Fibroblast of lung (primary cell): ENCODE results near the gene FAM13A. TPM values are rescaled to one million over a fixed set of nuclear protein-coding genes. Genes with fewer than 3 reads are reported as not detected.

Experiments used
- DNase-seq, 2 donors: peaks; one replicate each; pipeline versions ENCODE4 v3.0.0 to v3.0.0-alpha.2; 2010; ENCODE audit warnings: low read depth in 2 of 2
- H2AFZ ChIP-seq: 2 replicates; pipeline ENCODE4 v1.5.1; 2012; ENCODE audit warnings: low read length, control low read depth, inconsistent platforms
- H3K27ac ChIP-seq: 2 replicates; pipeline ENCODE4 v1.5.1; 2011; ENCODE audit warnings: low read length, control low read depth; ENCODE audit not compliant: insufficient read depth
- H3K27me3 ChIP-seq: 2 replicates; pipeline ENCODE4 v1.5.1; 2011; ENCODE audit warnings: mild to moderate bottlenecking, low read length; ENCODE audit not compliant: control insufficient read depth, insufficient read depth
- H3K36me3 ChIP-seq: 2 replicates; pipeline ENCODE4 v1.5.1; 2011; ENCODE audit warnings: low read length; ENCODE audit not compliant: control insufficient read depth, insufficient read depth
- H3K4me1 ChIP-seq: 2 replicates; pipeline ENCODE4 v1.5.1; 2011; ENCODE audit warnings: low read length; ENCODE audit not compliant: control insufficient read depth, insufficient read depth; ENCODE audit errors: extremely low read depth
- H3K4me2 ChIP-seq: 2 replicates; pipeline ENCODE4 v1.5.1; 2011; ENCODE audit warnings: low read length, control low read depth; ENCODE audit not compliant: insufficient read depth; ENCODE audit errors: extremely low read depth
- H3K4me3 ChIP-seq, 4 experiments: fragments of 200-600 bp in 1 of 4; sonication (generic) in 1 of 4; replicated peaks in 1 of 4; 2 replicates each; pipeline ENCODE4 v1.5.1; 2011 to 2016; ENCODE audit warnings: low read length in 4 of 4, low read depth in 3 of 4, mild to moderate bottlenecking in 3 of 4, control low read depth in 2 of 4, inconsistent platforms in 1 of 4, mixed read lengths in 1 of 4; ENCODE audit not compliant: insufficient read depth in 1 of 4; ENCODE audit errors: control extremely low read depth in 1 of 4
- H3K79me2 ChIP-seq: 2 replicates; pipeline ENCODE4 v1.5.1; 2012; ENCODE audit warnings: mild to moderate bottlenecking, low read length, inconsistent platforms; ENCODE audit not compliant: control insufficient read depth, insufficient read depth
- H3K9ac ChIP-seq: 2 replicates; pipeline ENCODE4 v1.5.1; 2011; ENCODE audit warnings: mild to moderate bottlenecking, low read length, control low read depth; ENCODE audit not compliant: insufficient read depth
- H3K9me3 ChIP-seq: 2 replicates; pipeline ENCODE4 v1.5.1; 2012; ENCODE audit warnings: low read depth, low read length; ENCODE audit not compliant: control insufficient read depth, insufficient read depth
- H4K20me1 ChIP-seq: 2 replicates; pipeline ENCODE4 v1.5.1; 2011; ENCODE audit warnings: low read length; ENCODE audit not compliant: control insufficient read depth, insufficient read depth; ENCODE audit errors: extremely low read depth
- CTCF ChIP-seq, 2 donors: IDR thresholded peaks in 1 of 2; conservative IDR thresholded peaks in 1 of 2; 1 replicate in 1 of 2; 2 replicates in 1 of 2; pipeline ENCODE4 v1.5.1; 2011 to 2012; ENCODE audit warnings: low read length in 2 of 2, control low read depth in 1 of 2, inconsistent platforms in 1 of 2, low read depth in 1 of 2, mild to moderate bottlenecking in 1 of 2
- EZH2 ChIP-seq: IDR thresholded peaks from 2 replicates; pipeline ENCODE4 v1.5.1; 2012; ENCODE audit warnings: low read length, control low read depth, mild to moderate bottlenecking; ENCODE audit errors: missing control alignments
- polyA plus RNA-seq, 2 donors: library from polyadenylated mRNA; depleted of rRNA in 1 of 2; stranded (reverse) in 1 of 2; unstranded in 1 of 2; fragments of >200 nt; gene quantifications; 2 replicates each; pipeline ENCODE4 v1.2.1, GENCODE V29; 2011 to 2012; ENCODE audit warnings: missing spikeins in 1 of 2
- total RNA-seq: library from RNA; depleted of rRNA; stranded (reverse); fragments of >200 nt; gene quantifications from 2 replicates; pipeline ENCODE4 v1.2.1, GENCODE V29; 2014

FAM13A gene
- total and polyA plus RNA-seq, 2 donors (not counting 1 experiment from before 2014, with no cell fraction given): 14.3 to 23.9 TPM

GRCh38 chr4:88860586-88860985, 196.4 kb downstream of the FAM13A start:
- Histone ChIP-seq H2AFZ (no peak overlapping the region), H3K9me3 (no peaks in the 10 kb centered on the region), H3K27me3 (no peaks in the 10 kb centered on the region), H3K36me3 (no peaks in the 10 kb centered on the region), H3K4me2 (no peak overlapping the region), H3K4me3 (no peak overlapping the region), H3K79me2 (no peaks in the 10 kb centered on the region), H3K9ac (no peak overlapping the region), H3K4me1 (peaks cover 3% of the 10 kb centered on the region), H3K27ac (no peak overlapping the region), H4K20me1 (no peaks in the 10 kb centered on the region)
- TF ChIP-seq EZH2 (no peak), CTCF (conservative IDR thresholded peaks at IDR 0.05 in 1 of 2, IDR thresholded peaks at IDR 0.05 in 1 of 2; ENCODE audit: low read depth in 1 of 2, low read length in 2 of 2) (no peak)
- DNase-seq: peak; percentile 38 to 59

GRCh38 chr4:88859191-88859812, 197.7 kb downstream of the FAM13A start:
- Histone ChIP-seq H2AFZ (no peak overlapping the region), H3K79me2 (no peaks in the 10 kb centered on the region), H3K4me2 (no peak overlapping the region), H3K27me3 (no peaks in the 10 kb centered on the region), H3K9ac (no peak overlapping the region), H4K20me1 (no peaks in the 10 kb centered on the region), H3K36me3 (no peaks in the 10 kb centered on the region), H3K27ac (no peak overlapping the region), H3K4me3 (no peak overlapping the region), H3K9me3 (no peaks in the 10 kb centered on the region), H3K4me1 (no peaks in the 10 kb centered on the region)
- TF ChIP-seq EZH2: no peak
- no peak for TF ChIP-seq CTCF (conservative IDR thresholded peaks at IDR 0.05 in 1 of 2, IDR thresholded peaks at IDR 0.05 in 1 of 2; ENCODE audit: low read depth in 1 of 2, low read length in 2 of 2)
- DNase-seq: no peak

- H3K36me3 ChIP-seq: no peaks in the 10 kb centered on the region
- H3K9me3 ChIP-seq: no peaks in the 10 kb centered on the region
- no peak overlapping the region for H2AFZ ChIP-seq
- H4K20me1 ChIP-seq: no peaks in the 10 kb centered on the region
- DNase-seq: peak in 1 of 2 donors; percentile 52
- H3K79me2 ChIP-seq: no peaks in the 10 kb centered on the region
- no peaks in the 10 kb centered on the region for H3K4me1 ChIP-seq
- H3K27me3 ChIP-seq: no peaks in the 10 kb centered on the region
- no peak overlapping the region for H3K9ac ChIP-seq
- H3K4me2 ChIP-seq: no peak overlapping the region
- no peak for TF ChIP-seq EZH2
- no peak overlapping the region for H3K27ac ChIP-seq
- no peak overlapping the region for H3K4me3 ChIP-seq
Observed at GRCh38 chr4:88858752-88859151, 198.2 kb downstream of the FAM13A start.
